GM19351 (cell line): ENCODE data around the gene USF2.

Experiments
- ATAC-seq: cut with Tn5 transposase; IDR thresholded peaks from one replicate; pipeline ENCODE4 v1.9.1; 2021; ENCODE audit warnings: mild to moderate bottlenecking, moderate library complexity; ENCODE audit not compliant: unreplicated experiment

Gene USF2

DNA sequence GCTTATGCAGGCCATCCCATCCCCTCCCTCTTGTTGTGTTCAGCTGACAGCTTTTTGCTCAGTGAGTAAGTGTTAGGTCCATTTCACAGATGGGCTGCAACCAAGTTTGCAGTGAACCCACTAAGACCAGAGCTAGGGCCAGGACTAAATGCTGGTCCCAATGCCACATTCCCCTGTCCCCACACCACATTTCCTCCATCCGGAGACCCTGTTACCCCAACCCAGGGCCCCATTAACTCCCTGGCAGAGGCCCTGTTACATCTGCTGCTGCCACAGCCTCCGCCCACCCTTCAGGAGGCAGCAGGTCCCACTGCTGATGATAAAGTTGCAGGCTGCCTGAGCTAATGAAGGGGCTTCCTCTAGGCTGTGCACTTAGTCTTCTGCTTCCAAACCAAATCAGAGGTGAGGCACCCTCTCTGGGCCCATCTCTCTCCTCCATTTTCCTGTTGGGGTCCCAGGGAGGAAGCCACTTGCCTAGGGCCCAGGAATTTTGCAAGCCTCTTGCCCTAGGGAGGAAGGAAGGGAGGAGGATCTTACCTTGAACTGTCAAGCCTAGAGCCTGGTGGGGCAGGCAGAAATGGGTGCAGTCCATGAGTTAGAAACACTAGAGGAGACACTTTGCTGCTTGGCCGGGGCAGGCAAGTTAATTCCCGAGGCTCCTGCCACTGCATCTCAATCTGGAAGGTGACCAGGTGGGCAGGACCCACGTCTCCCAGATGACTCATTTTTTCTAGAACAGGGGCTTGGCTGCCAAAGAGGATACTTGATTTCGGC is 3.4 kb upstream of the USF2 start:
- no peak for ATAC-seq

- ATAC-seq, result no peak
Observed at GRCh38 chr19:35265900-35266519, 2.8 kb upstream of the USF2 start.

GRCh38 chr19:35266520-35267352 is 2.0 kb upstream of the USF2 start:
- ATAC-seq, result no peak

DNA sequence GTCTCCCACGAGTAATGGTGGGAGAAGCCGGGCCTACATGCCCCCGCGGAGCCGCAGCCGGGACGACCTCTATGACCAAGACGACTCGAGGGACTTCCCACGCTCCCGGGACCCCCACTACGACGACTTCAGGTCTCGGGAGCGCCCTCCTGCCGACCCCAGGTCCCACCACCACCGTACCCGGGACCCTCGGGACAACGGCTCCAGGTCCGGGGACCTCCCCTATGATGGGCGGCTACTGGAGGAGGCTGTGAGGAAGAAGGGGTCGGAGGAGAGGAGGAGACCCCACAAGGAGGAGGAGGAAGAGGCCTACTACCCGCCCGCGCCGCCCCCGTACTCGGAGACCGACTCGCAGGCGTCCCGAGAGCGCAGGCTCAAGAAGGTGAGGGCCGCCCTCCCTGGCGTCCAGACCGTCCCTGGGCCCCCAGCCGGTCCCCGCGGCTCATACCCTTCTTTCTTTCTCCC is 1.4 kb upstream of the USF2 start:
- no peak for ATAC-seq

DNA sequence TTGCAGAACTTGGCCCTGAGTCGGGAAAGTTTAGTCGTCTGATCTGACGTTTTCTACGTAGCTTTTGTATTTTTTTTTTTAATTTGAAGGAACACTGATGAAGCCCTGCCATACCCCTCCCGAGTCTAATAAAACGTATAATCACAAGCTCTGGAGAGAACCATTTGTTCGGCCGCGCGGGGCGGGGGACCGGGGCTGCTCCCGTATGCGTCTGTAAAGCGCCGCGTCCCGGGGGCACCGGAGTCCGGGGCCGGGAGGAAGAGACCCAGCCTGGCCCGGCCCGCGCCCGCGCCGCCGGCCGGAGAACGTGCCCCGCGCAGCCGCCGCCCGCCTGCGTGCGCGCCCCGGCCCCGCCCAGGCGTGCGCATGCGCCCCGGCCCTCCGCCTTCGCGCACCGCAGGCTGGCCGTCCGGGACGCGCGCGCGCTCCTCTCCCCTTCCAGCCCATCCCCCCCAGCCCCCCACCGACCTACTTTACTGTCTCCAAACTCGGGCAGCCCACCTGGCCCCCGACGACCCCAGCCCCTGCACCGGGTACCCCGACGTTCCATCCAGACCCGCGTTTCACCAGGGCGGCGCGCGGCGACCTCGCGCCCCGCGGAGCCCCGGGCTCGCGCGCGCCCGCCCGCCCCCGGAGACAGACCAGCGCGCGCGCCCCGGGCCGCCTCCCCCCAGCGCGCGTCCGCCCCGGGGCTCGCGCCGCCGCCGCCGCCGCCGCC is 785 bp upstream of the USF2 start:
- peak; percentile 45 for ATAC-seq

- ATAC-seq, result peak; percentile 49
Observed at GRCh38 chr19:35269438-35270117, 816 bp downstream of the USF2 start.

DNA sequence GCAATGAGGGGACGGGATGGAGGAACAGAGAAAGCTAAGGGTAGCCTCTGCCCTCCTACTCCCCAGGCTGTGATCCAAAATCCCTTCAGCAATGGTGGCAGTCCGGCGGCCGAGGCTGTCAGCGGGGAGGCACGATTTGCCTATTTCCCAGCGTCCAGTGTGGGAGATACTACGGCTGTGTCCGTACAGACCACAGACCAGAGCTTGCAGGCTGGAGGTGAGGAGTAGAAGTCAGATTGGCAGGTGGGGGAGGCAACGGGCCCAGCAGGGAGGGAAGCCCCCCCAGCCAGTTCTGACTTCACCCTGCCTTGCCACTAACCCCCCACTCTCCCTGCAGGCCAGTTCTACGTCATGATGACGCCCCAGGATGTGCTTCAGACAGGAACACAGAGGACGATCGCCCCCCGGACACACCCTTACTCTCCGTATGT is 1.6 kb downstream of the USF2 start:
- no peak for ATAC-seq

GRCh38 chr19:35271546-35271945 is 2.8 kb downstream of the USF2 start:
- no peak for ATAC-seq

GRCh38 chr19:35272122-35272719 is 3.5 kb downstream of the USF2 start:
- ATAC-seq, result no peak

- ATAC-seq, result no peak
Observed at GRCh38 chr19:35272954-35273649, 4.3 kb downstream of the USF2 start.

- ATAC-seq, result no peak
Observed at GRCh38 chr19:35273686-35274259, 5.0 kb downstream of the USF2 start.

- ATAC-seq, result no peak
Observed at GRCh38 chr19:35274323-35274722, 5.6 kb downstream of the USF2 start.

DNA sequence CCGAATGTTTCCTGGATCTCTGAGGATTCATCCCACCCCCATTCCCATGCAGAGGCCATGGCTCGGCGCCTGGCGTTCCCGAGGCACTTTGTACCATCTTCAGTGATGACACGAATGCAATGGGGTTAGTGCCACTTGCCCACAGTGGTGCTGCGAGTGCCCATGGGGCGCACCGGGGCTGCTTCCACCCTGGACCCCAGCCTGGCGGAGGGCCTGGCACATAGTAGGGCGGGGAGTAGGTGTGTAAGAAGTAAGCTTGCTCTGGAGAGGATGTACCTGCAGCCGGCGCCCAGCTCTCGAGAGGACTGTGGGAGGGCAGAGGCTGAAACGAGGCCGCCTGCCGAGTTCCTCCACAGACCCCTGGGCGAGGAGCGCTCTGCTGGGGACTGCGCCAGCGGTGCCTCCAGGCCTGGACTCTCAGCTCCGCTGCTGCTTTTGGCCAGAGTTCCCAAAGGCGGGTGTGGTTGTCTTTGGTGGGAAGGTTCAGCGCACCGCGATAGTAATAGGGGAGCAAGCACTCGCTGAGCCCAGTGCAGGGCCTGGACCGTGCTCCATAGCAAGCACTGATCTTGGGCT is 8.0 kb downstream of the USF2 start:
- no peak for ATAC-seq

GRCh38 chr19:35278578-35279284 is 10.0 kb downstream of the USF2 start:
- ATAC-seq, result no peak

DNA sequence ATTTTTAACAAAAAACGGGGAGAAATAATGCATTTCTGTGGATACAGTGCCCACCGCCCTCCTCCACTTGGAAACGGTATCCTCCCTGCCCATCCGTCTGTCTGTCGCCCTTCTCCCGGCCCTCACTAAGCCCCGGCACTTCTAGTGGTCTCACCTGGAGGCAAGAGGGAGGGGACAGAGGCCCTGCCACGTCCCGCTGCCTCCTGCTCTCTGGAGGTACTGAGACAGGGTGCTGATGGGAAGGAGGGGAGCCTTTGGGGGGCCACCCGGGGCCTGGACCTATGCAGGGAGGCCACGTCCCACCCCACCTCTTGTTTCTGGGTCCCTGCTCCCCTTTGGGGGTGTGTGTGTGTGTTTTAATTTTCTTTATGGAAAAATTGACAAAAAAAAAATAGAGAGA is 10.6 kb downstream of the USF2 start:
- ATAC-seq, result no peak

GRCh38 chr19:35279985-35280821 is 11.4 kb downstream of the USF2 start:
- no peak for ATAC-seq

DNA sequence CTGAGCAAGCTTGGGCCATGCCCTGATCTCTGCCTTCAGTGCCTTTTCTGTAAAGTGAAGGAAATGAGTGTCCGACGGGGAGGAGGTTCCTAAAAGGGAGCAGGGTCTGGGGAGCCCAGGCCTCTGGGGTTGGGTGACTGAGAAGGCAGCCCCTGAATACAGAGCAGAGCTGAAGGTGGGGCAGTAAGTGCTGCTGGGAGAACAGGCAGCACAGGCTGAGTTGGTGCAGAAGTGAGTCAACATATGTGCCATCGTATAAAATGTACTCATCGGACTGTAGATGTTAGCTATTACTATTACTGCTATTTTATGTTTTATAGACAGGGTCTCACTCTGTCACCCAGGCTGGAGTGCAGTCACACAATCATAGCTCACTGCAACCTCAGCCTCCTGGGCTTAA is 12.5 kb downstream of the USF2 start:
- no peak for ATAC-seq
